GM18526 (cell line): ENCODE results near the gene SECISBP2.

Source experiments
- POLR2A ChIP-seq: IDR thresholded peaks from 3 replicates; pipeline ENCODE4 v1.6.1; 2011; ENCODE audit not compliant: insufficient read length; ENCODE audit errors: extremely low read depth

The SECISBP2 gene

DNA sequence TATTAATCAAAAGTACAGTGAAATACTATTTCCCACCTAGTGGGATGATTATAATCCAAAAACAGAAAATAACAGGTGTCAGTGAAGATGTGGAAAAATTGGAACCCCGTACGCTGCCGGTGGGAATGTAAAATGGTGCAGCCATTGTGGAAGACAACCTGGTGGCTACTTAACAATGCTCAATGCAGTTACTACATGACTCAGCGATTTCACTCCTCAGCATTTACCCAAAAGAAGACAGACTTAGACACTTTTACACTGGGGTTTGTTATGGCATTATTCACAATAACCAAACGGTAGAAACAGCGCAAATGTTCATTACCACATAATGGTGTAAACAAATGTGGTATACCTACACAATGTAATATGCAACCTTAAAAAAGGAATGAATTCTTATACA, 23.9 kb downstream of the SECISBP2 start:
- TF ChIP-seq POLR2A, result no peak

DNA sequence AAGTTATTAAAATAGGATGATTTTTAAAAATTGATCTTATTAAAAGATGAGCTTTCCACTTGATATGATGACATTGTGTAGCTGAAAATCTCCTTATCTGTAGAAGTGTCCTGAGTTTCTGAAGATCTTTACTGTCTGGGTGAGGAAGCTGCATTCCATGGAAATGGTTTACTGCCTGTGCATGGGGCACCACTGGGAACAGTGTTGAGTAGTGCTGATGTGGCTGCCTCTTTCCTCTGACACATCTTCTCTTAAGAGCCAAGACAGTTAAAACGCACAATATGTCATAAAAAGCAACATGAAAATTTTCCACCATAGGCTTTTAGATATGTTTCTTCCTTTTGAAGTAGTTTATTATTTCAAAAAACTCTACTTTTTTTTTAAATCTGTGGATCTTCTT, 24.6 kb downstream of the SECISBP2 start:
- TF ChIP-seq POLR2A, result no peak

DNA sequence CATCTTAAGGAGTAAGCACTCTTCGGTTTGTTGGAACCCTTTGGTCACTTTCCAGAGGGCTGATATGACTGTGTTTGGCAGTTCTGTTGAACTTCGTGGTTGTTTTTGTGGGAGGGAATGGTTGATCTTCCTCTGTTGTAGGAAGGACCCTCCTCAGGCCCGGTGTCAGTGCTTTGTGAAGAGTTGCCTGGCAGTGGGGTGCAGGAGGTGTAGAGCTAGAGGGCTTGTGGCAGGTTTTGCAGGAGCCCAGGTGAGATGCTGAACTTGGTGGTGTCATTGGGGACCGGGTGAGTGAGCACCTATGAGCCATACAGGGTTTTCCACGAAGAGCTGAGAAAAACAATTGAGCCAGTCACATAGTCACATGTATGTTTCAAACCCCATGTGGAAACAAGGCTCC, 27.2 kb downstream of the SECISBP2 start:
- TF ChIP-seq POLR2A, result no peak

DNA sequence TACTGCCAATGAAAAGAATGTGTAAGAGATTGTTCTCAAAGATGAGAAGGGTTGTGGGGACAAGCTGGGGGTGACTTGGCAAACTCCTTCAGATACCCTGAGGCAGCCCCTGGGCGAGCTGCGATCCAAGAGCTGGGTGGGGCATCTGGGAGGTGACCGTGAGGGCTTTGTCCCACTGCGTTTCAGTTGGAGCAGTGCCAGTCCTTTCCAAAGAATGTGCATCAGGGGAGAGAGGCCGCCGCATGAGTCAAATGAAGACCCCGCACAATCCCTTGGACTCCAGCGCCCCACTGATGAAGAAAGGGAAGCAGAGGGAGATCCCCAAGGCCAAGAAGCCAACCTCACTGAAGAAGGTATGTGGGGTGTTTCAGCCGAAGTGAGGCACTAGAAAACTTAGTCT, 28.4 kb downstream of the SECISBP2 start:
- no peak for TF ChIP-seq POLR2A

DNA sequence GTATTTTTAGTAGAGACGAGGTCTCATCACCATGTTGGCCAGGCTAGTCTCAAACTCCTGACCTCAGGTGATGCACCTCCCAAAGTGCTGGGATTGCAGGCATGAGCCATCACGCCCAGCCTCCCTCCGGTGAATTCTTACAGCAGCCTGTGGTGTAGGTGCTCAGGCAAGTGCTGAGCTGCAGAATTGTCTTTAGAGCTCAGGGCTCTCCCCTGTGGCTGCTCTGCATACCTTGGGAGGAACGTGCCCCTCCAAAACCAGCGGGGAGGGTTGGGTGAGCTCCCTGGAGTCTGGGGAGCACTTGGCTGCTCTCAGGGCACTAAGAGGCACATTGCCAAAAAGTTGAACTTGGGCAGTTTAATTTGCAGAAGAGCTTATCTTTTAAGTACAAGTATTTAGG, 29.4 kb downstream of the SECISBP2 start:
- no peak for TF ChIP-seq POLR2A

DNA sequence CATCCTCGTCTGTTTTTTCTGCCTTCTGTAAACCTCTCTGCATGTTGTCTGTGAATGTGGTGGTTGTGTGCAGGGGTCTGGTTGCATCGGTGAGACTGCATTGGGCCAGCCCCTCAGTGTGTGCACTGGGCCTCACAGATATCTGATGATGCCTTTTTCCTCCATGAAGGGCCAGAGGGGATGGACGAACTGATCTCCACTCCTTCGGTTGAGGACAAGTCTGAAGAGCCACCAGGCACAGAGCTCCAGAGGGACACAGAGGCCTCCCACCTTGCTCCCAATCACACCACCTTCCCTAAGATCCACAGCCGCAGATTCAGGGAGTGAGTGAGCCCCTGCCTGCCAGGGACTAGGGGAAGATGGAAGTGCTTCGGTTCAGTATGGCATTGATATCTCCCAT, 31.3 kb downstream of the SECISBP2 start:
- no peak for TF ChIP-seq POLR2A

DNA sequence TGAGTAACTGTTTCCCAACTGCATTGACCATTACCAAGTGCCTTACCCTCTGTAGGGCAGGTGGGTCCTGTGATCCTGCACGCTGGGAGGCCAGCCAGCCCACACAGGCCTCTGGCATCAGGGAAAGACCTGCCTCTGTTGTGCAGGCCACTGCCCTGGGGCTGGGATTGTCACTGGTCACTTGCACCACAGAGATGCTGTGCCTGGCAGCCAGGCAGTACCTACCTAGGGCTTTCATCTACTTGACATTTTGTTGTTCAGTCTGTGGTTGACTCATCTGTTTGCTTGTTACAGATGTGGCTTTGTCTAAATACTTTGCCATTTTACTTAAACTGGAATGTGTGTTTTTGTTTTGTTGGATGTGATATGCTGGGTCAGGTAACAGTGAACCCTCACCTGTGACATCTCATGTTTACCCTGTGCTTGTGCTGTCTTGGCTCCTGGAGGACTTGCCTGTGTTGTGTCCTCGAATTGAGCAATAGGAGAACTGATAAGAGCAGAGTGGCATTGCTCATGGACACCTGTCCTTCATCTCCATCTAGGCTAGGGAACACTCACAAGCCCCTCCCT, 32.8 kb downstream of the SECISBP2 start:
- no peak for TF ChIP-seq POLR2A

DNA sequence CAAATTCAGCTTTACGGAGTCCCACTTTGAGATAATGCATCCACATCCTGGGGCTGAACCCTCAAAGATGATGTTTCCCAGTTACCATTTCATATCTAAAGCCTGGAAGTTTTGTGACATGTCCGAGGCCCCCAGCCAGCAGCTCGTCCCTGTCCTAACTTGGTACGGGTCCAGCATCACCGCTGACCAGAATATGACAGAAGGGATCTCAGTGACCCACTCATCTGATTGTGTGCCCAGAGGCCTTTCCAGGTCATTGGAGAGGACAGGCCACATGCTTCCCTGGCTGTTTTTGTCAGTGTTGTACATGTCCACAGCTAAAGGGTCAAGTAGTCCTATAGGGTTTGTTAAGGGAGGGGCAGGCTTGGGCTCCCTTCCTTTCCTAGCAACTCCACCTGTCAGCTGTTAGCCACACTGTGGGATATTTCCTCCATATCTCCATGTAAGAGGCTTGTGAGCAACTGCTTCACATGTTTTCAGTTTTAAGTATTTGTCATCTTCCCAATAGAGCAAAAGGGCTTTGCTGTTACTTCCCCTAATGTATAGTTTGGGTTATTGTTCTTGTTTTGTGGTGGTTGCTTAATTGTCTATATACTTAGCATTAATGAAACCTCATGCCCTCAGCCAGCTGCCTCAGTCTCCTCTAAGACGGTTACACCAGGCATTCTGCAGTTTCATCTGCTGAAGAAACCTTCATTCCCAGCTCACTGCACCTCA, 33.4 kb downstream of the SECISBP2 start:
- no peak for TF ChIP-seq POLR2A

DNA sequence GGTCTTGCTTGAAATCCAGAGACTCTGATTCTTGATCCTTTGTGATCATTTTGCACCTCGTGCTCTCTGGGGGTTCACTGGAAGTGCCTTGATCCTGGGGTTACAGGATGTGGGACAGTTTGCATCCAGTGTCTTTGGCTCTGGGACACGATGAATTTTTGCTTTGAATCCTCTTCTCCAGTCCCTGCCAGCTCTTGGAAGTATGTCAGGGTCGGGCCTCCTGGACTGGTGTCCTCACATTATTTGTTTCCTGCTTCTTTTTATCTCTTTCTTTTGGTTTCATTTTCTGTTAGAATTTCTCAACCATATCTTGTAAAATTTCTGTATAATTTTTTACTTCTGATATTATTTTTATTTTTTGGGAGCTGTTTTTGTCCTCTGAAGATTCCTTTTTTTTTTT, 34.2 kb downstream of the SECISBP2 start:
- no peak for TF ChIP-seq POLR2A

DNA sequence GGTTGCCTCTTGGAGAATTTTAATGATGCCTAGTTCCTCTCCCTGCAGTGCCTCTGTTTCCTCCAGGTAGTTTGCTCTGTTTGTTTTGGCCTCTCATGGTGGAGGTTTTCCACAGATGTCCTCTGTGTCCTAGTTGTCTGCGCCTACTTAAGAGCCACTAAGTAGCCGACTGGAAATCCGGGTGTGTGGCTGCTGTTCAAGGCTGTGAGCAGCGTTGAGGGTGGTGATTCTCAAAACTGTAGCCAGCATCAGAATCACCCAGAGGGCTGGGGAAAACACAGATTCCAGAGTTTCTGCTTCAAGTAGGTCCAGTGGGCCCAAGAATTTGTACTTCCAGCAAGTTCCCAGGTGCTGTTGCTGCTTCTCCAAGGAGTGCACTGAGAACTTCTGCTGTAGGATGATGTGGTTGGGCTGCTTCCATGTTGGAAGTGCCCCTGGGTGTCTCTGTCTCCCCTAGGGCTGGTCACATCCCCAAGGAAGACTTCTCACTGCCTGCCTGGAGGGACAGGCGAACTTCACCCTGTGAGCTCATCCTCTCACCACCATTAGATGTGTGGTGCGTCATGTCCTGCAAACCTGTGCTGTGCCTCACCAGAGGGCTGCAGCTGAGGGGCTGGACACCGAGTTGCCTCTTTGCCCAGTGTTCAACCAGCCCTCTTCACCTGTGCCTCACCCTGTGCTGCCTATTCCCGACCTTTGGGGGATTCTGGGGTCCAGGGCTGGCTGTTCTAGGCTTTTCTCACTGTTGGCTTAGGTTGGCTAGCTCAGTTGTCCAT, 34.8 kb downstream of the SECISBP2 start:
- no peak for TF ChIP-seq POLR2A

DNA sequence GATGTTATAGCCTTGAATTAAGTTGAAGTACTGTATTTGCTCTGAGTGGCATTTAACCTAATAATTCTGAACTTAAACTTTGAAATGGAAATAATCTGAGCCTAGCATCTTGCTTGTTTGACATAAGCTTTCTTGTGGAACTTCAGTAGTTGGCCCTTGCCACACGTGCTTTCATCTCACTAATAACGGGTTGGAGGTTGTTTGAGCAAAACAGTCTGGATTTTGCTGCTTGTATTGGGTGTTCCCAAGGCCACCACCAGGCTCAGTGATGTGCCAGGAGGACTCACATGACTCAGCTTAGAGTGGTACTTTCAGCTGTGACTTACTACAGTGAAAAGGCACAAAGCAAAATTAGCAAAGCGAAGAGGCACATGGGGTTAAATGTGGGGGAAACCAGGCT, 35.7 kb downstream of the SECISBP2 start:
- no peak for TF ChIP-seq POLR2A

DNA sequence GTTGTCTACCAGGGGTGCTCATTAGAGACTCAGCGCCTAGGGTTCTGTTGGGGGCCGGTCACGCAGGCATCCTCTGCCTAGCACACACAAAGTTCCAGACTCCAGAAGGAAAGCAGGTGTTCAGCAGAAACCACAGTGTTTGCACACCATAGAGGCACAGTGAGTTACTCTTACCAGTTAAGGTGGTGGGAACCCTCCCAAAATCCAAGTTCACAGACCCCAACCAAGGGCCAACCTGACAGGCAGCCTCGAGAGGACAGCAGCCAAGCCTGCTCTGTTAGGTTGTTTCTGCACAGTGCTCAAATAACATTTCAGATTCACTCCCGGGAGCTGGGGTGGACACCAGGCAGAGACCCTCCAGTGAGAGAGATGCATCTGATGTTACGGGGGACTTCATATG, 36.2 kb downstream of the SECISBP2 start:
- no peak for TF ChIP-seq POLR2A

DNA sequence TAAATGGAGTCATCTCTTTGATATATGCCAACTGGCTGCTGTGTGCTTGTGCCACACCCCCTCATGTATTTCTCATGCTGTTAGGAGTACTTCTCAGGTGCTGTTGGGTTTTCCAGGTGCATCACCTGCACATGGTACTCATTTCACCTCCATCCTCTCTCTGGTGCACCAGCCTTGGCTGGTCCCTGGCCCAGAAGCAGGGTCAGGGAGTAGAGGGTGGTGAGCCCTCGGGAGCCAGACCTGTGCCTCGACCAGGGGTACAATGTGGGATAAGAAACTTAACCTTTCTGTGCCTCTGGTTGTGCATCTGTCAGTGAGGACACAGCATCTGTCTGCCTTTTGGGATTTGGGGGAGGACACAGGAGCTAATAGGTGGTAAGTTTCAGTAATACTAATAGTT, 38.5 kb downstream of the SECISBP2 start:
- TF ChIP-seq POLR2A, result no peak

DNA sequence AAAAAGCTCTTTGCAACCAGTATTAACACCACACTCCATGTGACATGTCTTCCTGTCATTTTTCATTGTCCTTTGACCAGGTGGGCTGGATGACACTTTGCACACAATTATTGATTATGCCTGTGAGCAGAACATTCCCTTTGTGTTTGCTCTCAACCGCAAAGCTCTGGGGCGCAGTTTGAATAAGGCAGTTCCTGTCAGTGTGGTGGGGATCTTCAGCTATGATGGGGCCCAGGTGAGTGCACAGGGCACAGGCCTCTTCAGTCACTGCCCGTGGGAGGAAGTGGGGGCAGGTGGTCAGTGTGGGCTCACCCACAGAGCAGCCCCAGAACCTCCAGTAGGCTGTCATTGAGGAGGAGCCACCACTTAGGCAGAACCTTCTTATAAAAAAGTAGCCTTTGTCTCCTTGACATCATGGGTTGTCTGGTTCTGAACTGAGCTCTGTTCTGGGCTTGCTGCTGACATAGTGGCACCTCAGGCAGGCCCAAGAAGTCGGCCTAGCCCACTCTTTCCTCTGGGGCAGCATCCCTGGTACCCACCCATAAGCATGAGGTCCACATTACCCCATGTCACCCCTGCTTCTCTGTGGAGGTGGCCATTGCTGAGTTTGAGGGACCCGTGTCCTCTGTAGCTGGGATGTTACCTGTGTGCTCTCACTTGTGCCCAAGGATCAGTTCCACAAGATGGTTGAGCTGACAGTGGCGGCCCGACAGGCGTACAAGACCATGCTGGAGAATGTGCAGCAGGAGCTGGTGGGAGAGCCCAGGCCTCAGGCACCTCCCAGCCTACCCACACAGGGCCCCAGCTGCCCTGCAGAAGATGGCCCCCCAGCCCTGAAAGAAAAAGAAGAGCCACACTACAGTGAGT, 39.3 kb downstream of the SECISBP2 start:
- no peak for TF ChIP-seq POLR2A

DNA sequence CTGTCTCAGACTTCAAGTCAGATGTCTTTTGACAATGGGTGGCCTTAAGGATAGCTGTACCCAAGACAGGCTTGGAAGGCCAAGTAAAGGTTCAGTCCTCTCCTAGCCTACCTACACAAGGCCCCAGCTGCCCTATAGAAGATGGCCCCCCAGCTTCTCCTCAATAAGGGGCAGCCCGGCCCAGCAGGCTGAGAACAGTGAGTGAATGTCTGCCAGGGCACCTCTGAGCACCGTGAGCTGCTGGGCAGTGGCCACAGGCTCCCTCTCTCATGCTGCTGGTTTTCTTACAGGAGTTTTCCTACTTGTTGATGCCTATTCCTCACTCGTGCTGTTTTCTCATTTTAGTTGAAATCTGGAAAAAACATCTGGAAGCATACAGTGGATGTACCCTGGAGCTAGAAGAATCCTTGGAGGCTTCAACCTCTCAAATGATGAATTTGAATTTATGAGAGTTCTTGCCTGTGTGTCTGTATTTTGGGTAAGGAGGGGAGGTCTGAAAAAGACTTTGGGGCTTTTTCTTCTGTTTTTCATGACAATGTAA, 40.1 kb downstream of the SECISBP2 start:
- TF ChIP-seq POLR2A, result no peak
